ENCODE results near the gene ERFE. TPM values are rescaled to one million over a fixed set of nuclear protein-coding genes. Genes with fewer than 3 reads are reported as not detected.
A peak's percentile ranks its signal among the peaks of the same experiment; 100 is the strongest.

The ERFE gene
- total and polyA plus RNA-seq, 9 of the 15 experiments (the other 6 are each of a cell fraction or from before 2014, with no cell fraction given), result 0.55 to 8.2 (median 3.7) TPM

GRCh38 chr2:238169048-238169707 is 10.4 kb downstream of the ERFE start (continued):
- peak; percentile 18 for TF ChIP-seq ZNF589 (CRISPR knock-in tag; IDR thresholded peaks at IDR 0.05; ENCODE audit: low read depth)
- no peak for TF ChIP-seq CHD4 (IDR thresholded peaks at IDR 0.05; ENCODE audit: insufficient read depth, insufficient replicate concordance, low read depth, low read length, poor library complexity, severe bottlenecking)
- TF ChIP-seq CREB3L1 (IDR thresholded peaks at IDR 0.05; ENCODE audit: borderline replicate concordance, low read depth), result no peak
- TF ChIP-seq SOX6 (IDR thresholded peaks at IDR 0.05), result no peak
- TF ChIP-seq ZNF655 (CRISPR knock-in tag; IDR thresholded peaks at IDR 0.05), result no peak
- TF ChIP-seq TARDBP (IDR thresholded peaks at IDR 0.05), result no peak
- no peak for TF ChIP-seq ZNF140 (CRISPR knock-in tag; IDR thresholded peaks at IDR 0.05)
- no peak for TF ChIP-seq NEUROD1 (IDR thresholded peaks at IDR 0.05; ENCODE audit: borderline replicate concordance, low read depth, low read length, partially characterized antibody)
- no peak for TF ChIP-seq HNRNPK (IDR thresholded peaks at IDR 0.05; ENCODE audit: low read depth, low read length, poor library complexity, severe bottlenecking)
- TF ChIP-seq ZNF24 (IDR thresholded peaks at IDR 0.05), result no peak
- no peak for TF ChIP-seq DDX20 (tag; IDR thresholded peaks at IDR 0.05; ENCODE audit: low read depth)
- TF ChIP-seq ZNF75A (CRISPR knock-in tag; IDR thresholded peaks at IDR 0.05), result no peak
- no peak for TF ChIP-seq MAFF (IDR thresholded peaks at IDR 0.05; ENCODE audit: low read length)
- no peak for TF ChIP-seq TCF3 (CRISPR knock-in tag; IDR thresholded peaks at IDR 0.05)
- TF ChIP-seq ZNF165 (CRISPR knock-in tag; IDR thresholded peaks at IDR 0.05; ENCODE audit: borderline replicate concordance), result no peak
- TF ChIP-seq NR2C2 (CRISPR knock-in tag; IDR thresholded peaks at IDR 0.05), result no peak
- peak; percentile 63; the same call in 1 of the 2 replicates for TF ChIP-seq NR2C2 (tag; IDR thresholded peaks at IDR 0.05)
- no peak for TF ChIP-seq ZNF197 (CRISPR knock-in tag; IDR thresholded peaks at IDR 0.05; ENCODE audit: low read depth)
- TF ChIP-seq CBX1 (IDR thresholded peaks at IDR 0.05; ENCODE audit: low read depth), result no peak
- no peak for TF ChIP-seq MEIS2 (IDR thresholded peaks at IDR 0.05; ENCODE audit: partially characterized antibody)
- TF ChIP-seq ETV1 (tag; conservative IDR thresholded peaks at IDR 0.05; ENCODE audit: low read depth), result no peak
- TF ChIP-seq SP1 (CRISPR knock-in tag; IDR thresholded peaks at IDR 0.05), result no peak
- no peak for TF ChIP-seq JUNB (CRISPR knock-in tag; conservative IDR thresholded peaks at IDR 0.05)
- TF ChIP-seq ELF2 (CRISPR knock-in tag; IDR thresholded peaks at IDR 0.05), result no peak
- no peak for TF ChIP-seq SREBF2 (CRISPR knock-in tag; IDR thresholded peaks at IDR 0.05)
- no peak for TF ChIP-seq ZKSCAN1 (IDR thresholded peaks at IDR 0.05; ENCODE audit: low read depth, low read length)
- no peak for TF ChIP-seq CTCFL (IDR thresholded peaks at IDR 0.05; ENCODE audit: borderline replicate concordance, insufficient read depth, low read depth, low read length, poor library complexity, severe bottlenecking)

Data from K562 (cell line).